Mucosa of rectum (tissue), 2 donors: Measurements from ENCODE around the gene PFDN5.

Experiments
- H3K27ac ChIP-seq, 2 donors: one replicate each; pipeline ENCODE4 v1.7.0; 2013; ENCODE audit warnings: inconsistent platforms in 2 of 2, low read depth in 2 of 2, low read length in 2 of 2
- H3K27me3 ChIP-seq, 2 donors: one replicate each; pipeline ENCODE4 v1.7.0; 2013; ENCODE audit warnings: low read length in 2 of 2; ENCODE audit not compliant: control insufficient read depth in 2 of 2, insufficient read depth in 2 of 2
- H3K36me3 ChIP-seq, 2 donors: one replicate each; pipeline ENCODE4 v1.7.0; 2013; ENCODE audit warnings: low read length in 2 of 2; ENCODE audit not compliant: control insufficient read depth in 2 of 2, insufficient read depth in 2 of 2
- H3K4me1 ChIP-seq, 2 donors: one replicate each; pipeline ENCODE4 v1.7.0; 2013; ENCODE audit warnings: low read length in 2 of 2, mild to moderate bottlenecking in 1 of 2; ENCODE audit not compliant: control insufficient read depth in 2 of 2, insufficient read depth in 2 of 2
- H3K4me3 ChIP-seq, 2 donors: one replicate each; pipeline ENCODE4 v1.7.0; 2013; ENCODE audit warnings: low read length in 2 of 2
- H3K9ac ChIP-seq, 2 donors: one replicate each; pipeline ENCODE4 v1.7.0; 2013; ENCODE audit warnings: low read length in 2 of 2, low read depth in 1 of 2, mild to moderate bottlenecking in 1 of 2
- H3K9me3 ChIP-seq, 2 donors: one replicate each; pipeline ENCODE4 v1.7.0; 2013; ENCODE audit warnings: low read length in 2 of 2; ENCODE audit not compliant: control insufficient read depth in 2 of 2
- donor health status: healthy.
- donor health status: Normal muscosa, but diverticular disease.

Gene PFDN5

DNA sequence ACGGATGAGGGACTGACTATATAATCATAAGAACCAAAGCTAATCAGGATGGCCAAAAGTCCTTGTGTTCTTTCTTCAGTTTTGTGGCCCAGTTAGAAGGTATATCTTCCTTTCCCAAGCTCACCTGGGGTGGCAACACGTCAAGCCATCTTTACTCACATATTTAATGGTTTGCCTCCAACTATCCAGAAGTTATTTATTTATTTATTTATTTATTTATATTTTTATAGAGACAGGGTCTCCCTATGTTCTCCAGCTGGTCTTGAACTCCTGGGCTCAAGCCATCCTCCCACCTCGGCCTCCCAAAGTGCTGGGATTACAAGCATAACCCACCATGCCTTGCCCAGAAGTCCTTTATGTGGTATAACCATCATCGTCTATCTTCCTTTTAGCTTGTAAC lies 52.6 kb downstream of the PFDN5 start:
- Histone ChIP-seq H3K9me3 (no peaks in the 10 kb centered on the region), H3K4me1 (peaks cover 9 to 11% of the 10 kb centered on the region in 2 donors), H3K27me3 (no peaks in the 10 kb centered on the region), H3K9ac (no peak overlapping the region), H3K27ac (no peak overlapping the region), H3K36me3 (no peaks in the 10 kb centered on the region), H3K4me3 (no peak overlapping the region)
